BE2C (cell line): ENCODE measurements around the gene PMM1.
"Not testable (repeated sequence)": the region's sequence is repeated elsewhere in the genome, so short reads cannot be mapped to it uniquely, and the experiment has no call there.

Experiments
- DNase-seq: peaks from one replicate; pipeline ENCODE4 v3.0.0-alpha.2; 2020
- H3K27me3 ChIP-seq: fragments of 250-450 bp; sonication (Bioruptor Pico); 2 replicates; pipeline ENCODE4 v1.5.1; 2020; ENCODE audit warnings: mild to moderate bottlenecking
- H3K36me3 ChIP-seq: fragments of 250-450 bp; sonication (Bioruptor Pico); 2 replicates; pipeline ENCODE4 v1.5.1; 2020; ENCODE audit warnings: mild to moderate bottlenecking
- H3K4me1 ChIP-seq: fragments of 250-450 bp; sonication (Bioruptor Pico); 2 replicates; pipeline ENCODE4 v1.5.1; 2020
- H3K4me3 ChIP-seq: 2 replicates; pipeline ENCODE4 v1.5.1; 2011; ENCODE audit warnings: low read depth, low read length
- H3K9me3 ChIP-seq: fragments of 250-450 bp; sonication (Bioruptor Pico); 2 replicates; pipeline ENCODE4 v1.5.1; 2020
- CTCF ChIP-seq: IDR thresholded peaks from 2 replicates; pipeline ENCODE4 v1.5.1; 2012; ENCODE audit warnings: mild to moderate bottlenecking, low read depth, low read length

PMM1 gene

GRCh38 chr22:41562461-41562860 lies 27.2 kb downstream of the PMM1 start:
- Histone ChIP-seq H3K27me3 (no peaks in the 10 kb centered on the region), H3K9me3 (no peaks in the 10 kb centered on the region), H3K36me3 (no peaks in the 10 kb centered on the region), H3K4me1 (peaks cover 29% of the 10 kb centered on the region), H3K4me3 (no peak overlapping the region)
- no peak for TF ChIP-seq CTCF
- DNase-seq, result no peak

- Histone ChIP-seq H3K36me3 (no peaks in the 10 kb centered on the region), H3K9me3 (no peaks in the 10 kb centered on the region), H3K27me3 (no peaks in the 10 kb centered on the region), H3K4me3 (peak overlapping the region; percentile 0; the same call in 1 of the 2 replicates), H3K4me1 (peaks cover 29% of the 10 kb centered on the region)
- DNase-seq, result no peak
- no peak for TF ChIP-seq CTCF
Observed at GRCh38 chr22:41561788-41562187, 27.9 kb downstream of the PMM1 start.

GRCh38 chr22:41561335-41561734 lies 28.3 kb downstream of the PMM1 start:
- Histone ChIP-seq H3K4me1 (peaks cover 29% of the 10 kb centered on the region), H3K4me3 (peak overlapping the region; percentile 57)
- no peak for TF ChIP-seq CTCF

GRCh38 chr22:41560095-41560471 lies 29.6 kb downstream of the PMM1 start:
- no peak for TF ChIP-seq CTCF
- peak; percentile 44 for DNase-seq
- H3K4me3 ChIP-seq, result no peak overlapping the region; the same call in 1 of the 2 replicates
- H3K9me3 ChIP-seq, result no peaks in the 10 kb centered on the region
- H3K27me3 ChIP-seq, result no peaks in the 10 kb centered on the region
- H3K4me1 ChIP-seq, result peaks cover 31% of the 10 kb centered on the region
- no peaks in the 10 kb centered on the region for H3K36me3 ChIP-seq

More at GRCh38 chr22:41561335-41561734, 28.3 kb downstream of the PMM1 start:
- no peaks in the 10 kb centered on the region for H3K36me3 ChIP-seq
- peak; percentile 53 for DNase-seq
- H3K27me3 ChIP-seq, result no peaks in the 10 kb centered on the region
- no peaks in the 10 kb centered on the region for H3K9me3 ChIP-seq

- H3K27me3 ChIP-seq, H3K4me3 ChIP-seq, DNase-seq, H3K36me3 ChIP-seq, H3K9me3 ChIP-seq: not testable (repeated sequence)
- peaks cover 30% of the 10 kb centered on the region for H3K4me1 ChIP-seq
Observed at GRCh38 chr22:41558241-41558630, 31.4 kb downstream of the PMM1 start.

- no peaks in the 10 kb centered on the region for H3K9me3 ChIP-seq
- no peak for TF ChIP-seq CTCF
- H3K4me3 ChIP-seq, result no peak overlapping the region
- no peaks in the 10 kb centered on the region for H3K36me3 ChIP-seq
- H3K27me3 ChIP-seq, result no peaks in the 10 kb centered on the region
- H3K4me1 ChIP-seq, result peaks cover 24% of the 10 kb centered on the region
- DNase-seq, result no peak
Observed at GRCh38 chr22:41557401-41558240, 32.0 kb downstream of the PMM1 start.
